DOHH2 (cell line): ENCODE data around the gene PTPRC.

ENCODE experiments used
- H3F3A ChIP-seq: fragments of 200-600 bp; sonication (generic), shearing (Covaris generic); 2 replicates; pipeline ENCODE4 v1.6.0; 2016; ENCODE audit warnings: antibody characterized with exemption, mild to moderate bottlenecking; ENCODE audit not compliant: control insufficient read depth, insufficient read depth
- H3K27ac ChIP-seq: fragments of 200-600 bp; sonication (generic); 2 replicates; pipeline ENCODE4 v1.5.1; 2014; ENCODE audit warnings: low read depth, mild to moderate bottlenecking, low read length, moderate library complexity
- H3K27me3 ChIP-seq: fragments of 200-600 bp; sonication (generic); 2 replicates; pipeline ENCODE4 v1.6.1; 2014; ENCODE audit warnings: mild to moderate bottlenecking, low read length, mixed read lengths; ENCODE audit not compliant: control insufficient read depth
- H3K36me3 ChIP-seq: fragments of 200-600 bp; sonication (generic); 2 replicates; pipeline ENCODE4 v1.6.1; 2014; ENCODE audit warnings: mild to moderate bottlenecking, low read length, moderate library complexity, mixed read lengths; ENCODE audit not compliant: control insufficient read depth
- H3K4me1 ChIP-seq: fragments of 200-600 bp; sonication (generic); 2 replicates; pipeline ENCODE4 v1.6.1; 2014; ENCODE audit warnings: mild to moderate bottlenecking, low read length, mixed read lengths; ENCODE audit not compliant: control insufficient read depth
- H3K4me2 ChIP-seq: fragments of 200-600 bp; sonication (generic); 2 replicates; pipeline ENCODE4 v1.6.0; 2014; ENCODE audit warnings: mild to moderate bottlenecking, low read length, moderate library complexity
- H3K4me3 ChIP-seq: fragments of 200-600 bp; sonication (generic); 2 replicates; pipeline ENCODE4 v1.5.1; 2014; ENCODE audit warnings: mild to moderate bottlenecking, low read length, mixed read lengths
- H3K79me2 ChIP-seq: fragments of 200-600 bp; sonication (generic); 2 replicates; pipeline ENCODE4 v1.6.1; 2014; ENCODE audit warnings: mild to moderate bottlenecking, low read length, mixed read lengths; ENCODE audit not compliant: control insufficient read depth
- H3K9me2 ChIP-seq: fragments of 200-600 bp; sonication (generic); replicated peaks from 2 replicates; pipeline ENCODE4 v1.6.1; 2014; ENCODE audit warnings: mild to moderate bottlenecking, low read length, mixed read lengths; ENCODE audit not compliant: control insufficient read depth
- H3K9me3 ChIP-seq: fragments of 200-600 bp; sonication (generic); 2 replicates; pipeline ENCODE4 v1.6.1; 2014; ENCODE audit warnings: antibody characterized with exemption, low read length, mixed read lengths; ENCODE audit not compliant: control insufficient read depth, insufficient read depth
- H4K20me1 ChIP-seq: fragments of 200-600 bp; sonication (generic); 2 replicates; pipeline ENCODE4 v1.6.0; 2014; ENCODE audit warnings: low read depth, mild to moderate bottlenecking, antibody characterized with exemption, low read length, moderate library complexity; ENCODE audit not compliant: control insufficient read depth, insufficient read depth
- CTCF ChIP-seq: fragments of 200-600 bp; sonication (generic); IDR thresholded peaks from one replicate; pipeline ENCODE4 v1.5.1; 2014; ENCODE audit warnings: antibody characterized with exemption, mild to moderate bottlenecking, low read depth, low read length; ENCODE audit not compliant: poor library complexity, severe bottlenecking
- EZH2phosphoT487 ChIP-seq: fragments of 200-600 bp; sonication (generic); IDR thresholded peaks from 2 replicates; pipeline ENCODE4 v1.6.1; 2017; ENCODE audit warnings: borderline replicate concordance, mild to moderate bottlenecking, antibody characterized with exemption, low read length, moderate library complexity, mixed read lengths

The PTPRC gene

GRCh38 chr1:198683449-198683848 is 44.6 kb downstream of the PTPRC start:
- peak overlapping the region; percentile 98 for H3K27ac ChIP-seq
- H3K4me2 ChIP-seq, result peak overlapping the region; percentile 69
- H3K79me2 ChIP-seq, result peaks cover 93% of the 10 kb centered on the region

GRCh38 chr1:198686069-198686728 is 47.4 kb downstream of the PTPRC start:
- Histone ChIP-seq H3K79me2 (peaks cover 94% of the 10 kb centered on the region), H3K27ac (peak overlapping the region; percentile 98), H3K36me3 (peaks cover 79% of the 10 kb centered on the region), H3K4me1 (peaks cover 95% of the 10 kb centered on the region), H4K20me1 (peaks cover 4% of the 10 kb centered on the region; the same call in 1 of the 2 replicates), H3K9me3 (no peaks in the 10 kb centered on the region), H3K27me3 (no peaks in the 10 kb centered on the region), H3F3A (peaks cover 39% of the 10 kb centered on the region), H3K9me2 (no peaks in the 10 kb centered on the region), H3K4me3 (0 out of 2 replicates have a peak overlapping the region, but pooled peaks have one; percentile 14), H3K4me2 (peak overlapping the region; percentile 69)
- TF ChIP-seq CTCF (no peak), EZH2phosphoT487 (no peak)

More at GRCh38 chr1:198683449-198683848, 44.6 kb downstream of the PTPRC start:
- TF ChIP-seq CTCF, result no peak
- no peak for TF ChIP-seq EZH2phosphoT487
- peaks cover under 1% of the 10 kb centered on the region; the same call in 1 of the 2 replicates for H4K20me1 ChIP-seq
- peak overlapping the region; percentile 62 for H3K4me3 ChIP-seq
- H3K9me3 ChIP-seq, result no peaks in the 10 kb centered on the region
- H3K4me1 ChIP-seq, result peaks cover 99% of the 10 kb centered on the region
- peaks cover 72% of the 10 kb centered on the region for H3K36me3 ChIP-seq
- peaks cover 58% of the 10 kb centered on the region for H3F3A ChIP-seq
- no peaks in the 10 kb centered on the region for H3K9me2 ChIP-seq
- H3K27me3 ChIP-seq, result no peaks in the 10 kb centered on the region

- Histone ChIP-seq H3K4me2 (no peak overlapping the region), H3F3A (peaks cover 33% of the 10 kb centered on the region), H4K20me1 (peaks cover 8% of the 10 kb centered on the region; the same call in 1 of the 2 replicates), H3K9me2 (no peaks in the 10 kb centered on the region), H3K79me2 (peaks cover 97% of the 10 kb centered on the region), H3K9me3 (no peaks in the 10 kb centered on the region), H3K27ac (no peak overlapping the region), H3K4me3 (no peak overlapping the region), H3K36me3 (peaks cover 83% of the 10 kb centered on the region), H3K4me1 (peaks cover 92% of the 10 kb centered on the region), H3K27me3 (no peaks in the 10 kb centered on the region)
- no peak for TF ChIP-seq EZH2phosphoT487
- no peak for TF ChIP-seq CTCF
These were observed 48.6 kb downstream of the PTPRC start for GRCh38 chr1:198687429-198687828.
